A673 (cell line): ENCODE results near the gene MKI67. TPM values are rescaled to one million over a fixed set of nuclear protein-coding genes. Genes with fewer than 3 reads are reported as not detected.

Experiments used
- BruUV-seq: library from RNA; stranded (reverse); fragments of 400-500 nt; replicated peaks from 2 replicates; lab custom pipeline; 2021; lab: Mats Ljungman, UMichigan
- CTCF ChIA-PET: fragments of 300-600 bp; sonication (Branson Sonifier 250); formaldehyde crosslinking; loops from one replicate; lab custom pipeline; 2022; ENCODE audit warnings: antibody characterized with exemption; lab: Charles Lee
- POLR2A ChIA-PET: fragments of 300-600 bp; sonication (Branson Sonifier 250); formaldehyde crosslinking; loops from one replicate; lab custom pipeline; 2022; ENCODE audit warnings: antibody characterized with exemption; ENCODE audit not compliant: low non-redundant PET; lab: Charles Lee
- DNase-seq: peaks from one replicate; pipeline ENCODE4 v3.0.0-alpha.2; 2015; ENCODE audit warnings: low spot score
- H3K27ac ChIP-seq: fragments of 200-600 bp; sonication (generic); 2 replicates; pipeline ENCODE4 v1.5.1; 2016; ENCODE audit warnings: mixed run types, low read depth, mild to moderate bottlenecking, mixed read lengths, antibody characterized with exemption, low read length; ENCODE audit not compliant: poor library complexity, severe bottlenecking
- H3K27me3 ChIP-seq: fragments of 200-600 bp; sonication (generic); replicated peaks from 2 replicates; pipeline ENCODE4 v1.6.1; 2017; ENCODE audit warnings: mixed run types, low read depth, mild to moderate bottlenecking, mixed read lengths, antibody characterized with exemption, low read length; ENCODE audit not compliant: insufficient read depth, poor library complexity
- H3K36me3 ChIP-seq: fragments of 200-600 bp; sonication (generic); 2 replicates; pipeline ENCODE4 v1.6.1; 2016; ENCODE audit warnings: mixed run types, mild to moderate bottlenecking, mixed read lengths, antibody characterized with exemption, low read length; ENCODE audit not compliant: insufficient read depth, poor library complexity, severe bottlenecking
- H3K4me1 ChIP-seq: fragments of 200-600 bp; sonication (generic); 2 replicates; pipeline ENCODE4 v1.6.1; 2017; ENCODE audit warnings: mixed run types, mild to moderate bottlenecking, mixed read lengths, antibody characterized with exemption, low read length; ENCODE audit not compliant: insufficient read depth, poor library complexity, severe bottlenecking
- H3K4me3 ChIP-seq: fragments of 200-600 bp; sonication (generic); 2 replicates; pipeline ENCODE4 v1.5.1; 2016; ENCODE audit warnings: low read depth, mixed run types, mild to moderate bottlenecking, mixed read lengths, low read length; ENCODE audit not compliant: poor library complexity, severe bottlenecking
- H3K9me3 ChIP-seq: fragments of 200-600 bp; sonication (generic); 2 replicates; pipeline ENCODE4 v1.6.1; 2016; ENCODE audit warnings: mixed run types, low read depth, mild to moderate bottlenecking, mixed read lengths, antibody characterized with exemption, low read length; ENCODE audit not compliant: poor library complexity, severe bottlenecking
- CTCF ChIP-seq: fragments of 300-800, 200-600 bp; sonication (generic); conservative IDR thresholded peaks from 2 replicates; pipeline ENCODE4 v1.5.1; 2017; ENCODE audit warnings: low read depth, mild to moderate bottlenecking, antibody characterized with exemption, low read length, moderate library complexity, mixed read lengths
- EZH2 ChIP-seq: fragments of 200-600 bp; sonication (generic); IDR thresholded peaks from 2 replicates; pipeline ENCODE4 v1.6.1; 2017; ENCODE audit warnings: borderline replicate concordance, low read depth, mild to moderate bottlenecking, mixed read lengths, antibody characterized with exemption, low read length; ENCODE audit not compliant: poor library complexity, severe bottlenecking
- intact Hi-C: fragments of 100-400 bp; cut with micrococcal nuclease; formaldehyde crosslinking; loops from one replicate; pipeline ENCODE4 v1.10.0; 2022; ENCODE audit not compliant: unreplicated experiment
- total RNA-seq: library from RNA; stranded (reverse); gene quantifications from 2 replicates; pipeline ENCODE4 v1.2.3, GENCODE V29; 2021

Gene MKI67
- total RNA-seq, 1 experiment from 2014 or later = 249 TPM

- intact Hi-C loops = no loop called here
- H3K4me1 ChIP-seq = no peaks in the 10 kb centered on the region
- ChIA-PET CTCF (no interaction called here), POLR2A (no interaction called here)
- DNase-seq = no peak
- no peaks in the 10 kb centered on the region for H3K27me3 ChIP-seq
- no peaks in the 10 kb centered on the region for H3K36me3 ChIP-seq
- no peak overlapping the region for H3K27ac ChIP-seq
- no peaks in the 10 kb centered on the region for H3K9me3 ChIP-seq
- no peak overlapping the region for H3K4me3 ChIP-seq
- no TSS peak for BruUV-seq
- TF ChIP-seq CTCF (no peak), EZH2 (no peak)
Measured at GRCh38 chr10:128054163-128054970, 71.9 kb downstream of the MKI67 start.

DNA sequence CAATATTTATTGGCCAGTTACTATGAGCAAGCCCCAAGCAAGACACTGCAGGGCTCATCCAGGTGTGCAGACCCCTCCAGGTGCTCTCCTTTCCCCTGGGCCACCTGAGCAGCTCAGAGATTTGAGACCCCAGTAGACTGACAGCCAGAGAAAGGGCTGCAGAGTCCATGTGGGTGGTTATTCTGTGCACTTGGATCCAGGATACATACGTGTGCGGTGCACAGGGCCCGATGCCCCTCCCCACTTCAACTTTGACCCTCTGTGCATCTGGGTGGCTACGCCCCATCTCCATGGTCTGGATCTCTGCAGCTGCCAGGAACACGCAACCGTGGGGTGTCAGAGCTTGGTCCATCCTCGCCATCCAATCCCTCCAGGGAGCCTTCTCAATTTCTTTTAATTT, 72.9 kb downstream of the MKI67 start:
- H3K4me3 ChIP-seq = no peak overlapping the region
- no peak for DNase-seq
- H3K36me3 ChIP-seq = no peaks in the 10 kb centered on the region
- no TSS peak for BruUV-seq
- intact Hi-C loops = no loop called here
- H3K9me3 ChIP-seq = no peaks in the 10 kb centered on the region
- TF ChIP-seq CTCF (no peak), EZH2 (no peak)
- ChIA-PET CTCF (no interaction called here), POLR2A (interaction anchor here (0.7 kb wide), 1 partner anchor 19 kb away, joined by 3 read pairs; no protein-coding TSS in a partner anchor)
- H3K27ac ChIP-seq = no peak overlapping the region
- H3K4me1 ChIP-seq = no peaks in the 10 kb centered on the region
- no peaks in the 10 kb centered on the region for H3K27me3 ChIP-seq

GRCh38 chr10:128052696-128053095, 73.5 kb downstream of the MKI67 start:
- POLR2A ChIA-PET = interaction anchor here (0.7 kb wide), 1 partner anchor 19 kb away, joined by 3 read pairs; no protein-coding TSS in a partner anchor
- no peak overlapping the region for H3K4me3 ChIP-seq
- H3K4me1 ChIP-seq = no peaks in the 10 kb centered on the region
- no peak for DNase-seq
- CTCF ChIA-PET = no interaction called here
- H3K27me3 ChIP-seq = no peaks in the 10 kb centered on the region
- H3K36me3 ChIP-seq = no peaks in the 10 kb centered on the region
- no TSS peak for BruUV-seq
- H3K9me3 ChIP-seq = no peaks in the 10 kb centered on the region
- intact Hi-C loops = no loop called here
- no peak overlapping the region for H3K27ac ChIP-seq
- no peak for TF ChIP-seq EZH2
- TF ChIP-seq CTCF = no peak
